Measurements from ENCODE around the gene TNFAIP8L1.

TNFAIP8L1 gene

GRCh38 chr19:4624733-4625362, 14.5 kb upstream of the TNFAIP8L1 start:
- H3K27ac Mint-ChIP-seq = no peak overlapping the region
- no peak for DNase-seq
- no peaks in the 10 kb centered on the region for H3K4me1 Mint-ChIP-seq
- H3K36me3 Mint-ChIP-seq = no peaks in the 10 kb centered on the region
- H3K27me3 Mint-ChIP-seq = peaks cover 34% of the 10 kb centered on the region
- CTCF ChIA-PET = interaction anchor here (1.3 kb wide), 1 partner anchor 16 kb away, joined by 4 read pairs; no protein-coding TSS in a partner anchor
- H3K4me3 Mint-ChIP-seq = no peak overlapping the region
- no peaks in the 10 kb centered on the region for H3K9me3 Mint-ChIP-seq

DNA sequence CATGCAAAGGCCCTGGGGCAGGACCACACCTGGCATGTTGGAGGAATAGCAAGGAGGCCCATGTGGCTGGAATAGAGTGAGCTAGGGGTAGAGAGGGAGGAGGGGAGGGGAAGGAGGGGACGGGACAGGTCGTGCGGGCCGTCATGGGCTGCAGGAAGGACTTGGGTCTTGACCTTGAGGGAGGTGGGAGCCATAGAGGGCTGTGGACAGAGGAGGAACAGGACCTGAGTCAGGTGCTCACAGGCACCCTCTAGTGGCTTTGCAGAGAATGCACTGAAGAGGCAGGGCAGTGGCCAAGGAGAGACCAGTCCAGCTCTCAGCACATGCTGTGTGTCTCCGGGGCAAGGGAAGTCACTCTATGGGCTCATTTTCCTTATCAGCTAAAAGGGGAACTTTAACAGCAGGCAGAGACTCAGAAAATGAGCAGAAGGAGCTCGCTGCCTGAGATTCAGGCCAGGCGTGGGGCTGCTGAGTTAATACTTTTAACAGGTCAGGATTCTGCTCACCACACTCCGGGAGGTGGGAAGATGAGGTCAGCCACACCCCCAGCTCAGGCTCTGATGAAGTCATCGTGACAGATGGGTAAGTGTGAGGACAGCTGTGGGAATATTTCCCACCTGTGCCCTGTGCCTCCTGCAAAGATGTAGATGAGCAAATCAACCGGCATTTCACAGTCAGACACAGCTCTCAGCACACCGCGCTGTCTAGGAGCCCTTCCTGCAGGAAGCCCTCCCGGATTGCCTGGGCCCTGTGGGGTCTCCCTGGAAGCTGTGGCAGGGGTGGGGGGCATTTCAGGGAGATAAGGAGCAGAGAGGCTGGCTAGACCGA, 6.0 kb upstream of the TNFAIP8L1 start:
- Mint-ChIP-seq H3K36me3 (no peaks in the 10 kb centered on the region), H3K27me3 (peaks cover 29% of the 10 kb centered on the region), H3K4me1 (peaks cover 26% of the 10 kb centered on the region), H3K27ac (no peak overlapping the region), H3K4me3 (no peak overlapping the region), H3K9me3 (no peaks in the 10 kb centered on the region)
- CTCF ChIA-PET = interaction anchor here (0.7 to 3.4 kb wide), 11 partner anchors 11 to 283 kb away, joined by 3 to 25 read pairs (median 5); partner anchors contain the start of gene LRG1
- peak; percentile 63 for DNase-seq

GRCh38 chr19:4635754-4636116, 3.6 kb upstream of the TNFAIP8L1 start:
- no peak overlapping the region for H3K27ac Mint-ChIP-seq
- H3K36me3 Mint-ChIP-seq = no peaks in the 10 kb centered on the region
- H3K9me3 Mint-ChIP-seq = no peaks in the 10 kb centered on the region
- no peak for DNase-seq
- peaks cover 41% of the 10 kb centered on the region for H3K4me1 Mint-ChIP-seq
- CTCF ChIA-PET = interaction anchor here (1.3 to 3.3 kb wide), 15 partner anchors 10 to 181 kb away, joined by 3 to 61 read pairs (median 7); partner anchors contain the start of gene PLIN5
- peaks cover 29% of the 10 kb centered on the region for H3K27me3 Mint-ChIP-seq
- H3K4me3 Mint-ChIP-seq = peak overlapping the region; percentile 43

DNA sequence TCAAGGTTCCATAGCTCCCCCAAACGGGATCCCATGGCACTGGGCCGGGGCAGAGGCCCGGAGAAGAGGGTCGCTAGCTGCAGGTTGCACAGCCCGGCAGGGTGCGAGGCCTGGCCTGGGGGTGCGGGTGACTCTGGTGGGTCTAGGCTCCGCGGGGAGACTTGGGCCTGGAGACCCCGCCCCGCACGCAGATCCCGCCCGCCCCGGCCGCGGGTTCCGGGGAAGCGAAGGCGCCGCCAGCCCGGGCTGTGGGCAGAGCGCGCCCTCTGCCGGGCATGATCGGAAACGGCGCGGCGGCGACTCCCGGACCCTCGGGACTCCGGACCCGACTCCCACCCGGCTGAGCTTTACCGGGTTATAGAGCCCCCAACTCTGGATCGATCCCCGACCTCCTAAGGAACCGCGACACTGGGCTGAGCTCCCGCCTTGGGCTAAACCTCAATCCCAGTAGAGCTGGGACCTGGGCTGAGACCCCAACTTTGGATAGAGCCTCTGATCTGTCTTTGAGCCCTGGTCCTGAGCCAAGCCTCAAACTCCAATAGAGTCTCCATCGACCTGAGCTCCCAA, 3.1 kb upstream of the TNFAIP8L1 start:
- DNase-seq = peak; percentile 85
- H3K27ac Mint-ChIP-seq = peak overlapping the region; percentile 70
- peaks cover 46% of the 10 kb centered on the region for H3K4me1 Mint-ChIP-seq
- peaks cover 2% of the 10 kb centered on the region for H3K36me3 Mint-ChIP-seq
- no peaks in the 10 kb centered on the region for H3K9me3 Mint-ChIP-seq
- H3K4me3 Mint-ChIP-seq = peak overlapping the region; percentile 43
- peaks cover 29% of the 10 kb centered on the region for H3K27me3 Mint-ChIP-seq
- CTCF ChIA-PET = interaction anchor here (1.0 to 3.3 kb wide), 18 partner anchors 11 to 182 kb away, joined by 3 to 61 read pairs (median 6); partner anchors contain the start of gene PLIN5

- Mint-ChIP-seq H3K4me1 (peaks cover 50% of the 10 kb centered on the region), H3K4me3 (no peak overlapping the region), H3K27ac (peak overlapping the region; percentile 70), H3K27me3 (peaks cover 29% of the 10 kb centered on the region), H3K9me3 (no peaks in the 10 kb centered on the region), H3K36me3 (peaks cover 3% of the 10 kb centered on the region)
- CTCF ChIA-PET = interaction anchor here (1.0 to 3.3 kb wide), 18 partner anchors 11 to 182 kb away, joined by 3 to 61 read pairs (median 6); partner anchors contain the start of gene PLIN5
- no peak for DNase-seq
Observed at GRCh38 chr19:4636761-4637160, 2.6 kb upstream of the TNFAIP8L1 start.

DNA sequence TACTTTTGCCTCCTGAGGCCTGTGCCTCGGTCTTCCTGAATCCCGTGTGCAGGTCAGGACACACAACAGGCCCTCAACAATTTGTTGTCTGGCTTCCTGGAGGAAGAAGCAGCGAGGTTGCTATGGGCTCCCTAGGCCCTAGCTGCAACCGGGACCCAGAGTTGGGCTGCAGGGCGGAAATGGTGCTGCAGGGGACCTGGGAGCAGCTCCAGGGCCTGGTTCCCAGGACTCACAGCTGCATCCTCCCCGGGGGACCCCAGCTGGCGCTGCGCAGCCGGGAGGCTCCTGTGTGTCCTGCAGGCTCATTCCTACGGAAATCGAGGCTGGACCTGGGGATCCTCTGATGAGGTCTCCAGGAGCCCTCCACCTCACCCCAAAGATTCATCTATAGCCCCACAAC, 999 bp upstream of the TNFAIP8L1 start:
- DNase-seq = no peak
- H3K27ac Mint-ChIP-seq = peak overlapping the region; percentile 97
- CTCF ChIA-PET = interaction anchor here (0.6 to 3.3 kb wide), 5 partner anchors 45 to 161 kb away, joined by 3 to 61 read pairs (median 11); no protein-coding TSS in a partner anchor
- H3K9me3 Mint-ChIP-seq = no peaks in the 10 kb centered on the region
- peaks cover 6% of the 10 kb centered on the region for H3K36me3 Mint-ChIP-seq
- no peak overlapping the region for H3K4me3 Mint-ChIP-seq
- peaks cover 53% of the 10 kb centered on the region for H3K4me1 Mint-ChIP-seq
- peaks cover 21% of the 10 kb centered on the region for H3K27me3 Mint-ChIP-seq

DNA sequence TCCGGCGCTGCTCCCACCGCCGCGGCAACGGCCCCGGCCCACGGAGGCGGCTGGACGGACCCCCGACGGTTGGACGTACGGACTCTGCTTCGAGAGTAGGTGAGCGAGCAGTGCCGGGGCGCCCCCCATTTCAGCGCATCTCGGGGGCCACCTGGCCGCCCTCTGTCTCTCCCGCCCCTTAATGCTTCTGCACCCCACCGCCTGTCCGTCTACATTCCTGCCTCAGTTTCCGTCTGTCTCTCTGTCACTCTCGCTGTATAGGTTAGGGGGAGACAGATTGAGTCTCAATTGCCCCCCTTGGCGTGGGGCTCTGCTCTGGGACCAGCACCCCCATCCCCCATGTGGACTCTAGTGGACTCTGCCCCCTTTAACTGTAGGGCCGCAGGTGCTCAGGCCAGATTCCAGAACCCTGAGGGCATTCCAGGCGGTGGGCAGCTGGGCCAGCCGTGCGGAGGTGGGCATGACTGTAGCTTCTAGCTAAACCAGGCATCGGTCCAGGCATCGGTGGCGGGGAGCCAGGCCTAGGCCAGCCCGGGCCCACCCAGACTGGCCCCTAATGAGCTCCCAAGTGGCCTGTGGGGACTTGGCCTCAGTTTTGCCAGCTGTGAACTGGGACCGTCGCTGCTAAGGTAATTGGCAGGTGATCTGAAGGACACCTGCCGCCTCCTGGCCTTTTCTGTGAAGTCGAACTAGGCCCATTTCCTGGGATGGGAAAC, 373 bp downstream of the TNFAIP8L1 start:
- Mint-ChIP-seq H3K4me1 (peaks cover 45% of the 10 kb centered on the region), H3K4me3 (peak overlapping the region; percentile 98), H3K27ac (peak overlapping the region; percentile 82), H3K9me3 (no peaks in the 10 kb centered on the region), H3K36me3 (peaks cover 6% of the 10 kb centered on the region), H3K27me3 (peaks cover 7% of the 10 kb centered on the region)
- CTCF ChIA-PET = interaction anchor here (1.5 kb wide), 1 partner anchor 15 kb away, joined by 3 read pairs; no protein-coding TSS in a partner anchor
- DNase-seq = no peak

DNA sequence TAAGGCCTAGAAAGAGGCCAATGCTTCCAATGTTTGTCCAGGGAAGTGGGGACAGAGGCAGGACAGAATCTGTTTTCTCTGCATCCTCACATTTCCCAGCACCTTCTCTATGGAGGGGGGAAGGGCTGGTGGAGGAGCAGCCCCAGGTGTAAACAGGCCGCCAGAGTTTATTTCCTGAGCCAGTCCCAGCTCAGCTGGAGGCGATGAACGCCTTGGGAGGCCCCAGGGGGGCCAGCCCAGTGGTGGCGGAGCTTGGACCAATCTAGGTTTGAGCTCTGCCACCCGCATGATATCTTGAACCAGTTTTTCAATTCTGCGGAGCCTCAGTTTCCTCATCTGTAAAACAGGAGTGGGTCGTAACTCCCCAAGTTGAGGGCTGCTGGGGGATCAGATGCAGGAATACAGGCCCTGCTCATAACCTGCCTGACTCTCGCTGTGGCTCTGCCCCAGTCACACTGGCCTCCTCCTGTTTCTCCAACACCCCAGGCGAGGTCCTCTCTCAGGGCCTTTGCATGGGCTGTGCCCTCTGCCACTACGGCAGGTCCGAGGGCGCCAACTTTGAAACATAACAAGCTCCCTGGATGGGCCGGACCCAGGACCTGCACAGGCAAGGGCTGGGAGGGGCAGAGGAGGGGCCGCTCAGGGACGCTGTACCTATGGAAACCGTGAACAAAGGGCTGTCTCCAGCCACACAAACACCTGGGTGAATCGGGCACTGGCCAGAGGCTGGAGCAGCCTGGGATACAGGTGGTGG, 1.1 kb downstream of the TNFAIP8L1 start:
- Mint-ChIP-seq H3K36me3 (peaks cover 7% of the 10 kb centered on the region), H3K27ac (peak overlapping the region; percentile 82), H3K4me3 (peak overlapping the region; percentile 98), H3K9me3 (no peaks in the 10 kb centered on the region), H3K27me3 (peaks cover 4% of the 10 kb centered on the region), H3K4me1 (peaks cover 43% of the 10 kb centered on the region)
- CTCF ChIA-PET = interaction anchor here (0.6 to 1.5 kb wide), 2 partner anchors 14 to 74 kb away, joined by 3 read pairs; no protein-coding TSS in a partner anchor
- DNase-seq = no peak

DNA sequence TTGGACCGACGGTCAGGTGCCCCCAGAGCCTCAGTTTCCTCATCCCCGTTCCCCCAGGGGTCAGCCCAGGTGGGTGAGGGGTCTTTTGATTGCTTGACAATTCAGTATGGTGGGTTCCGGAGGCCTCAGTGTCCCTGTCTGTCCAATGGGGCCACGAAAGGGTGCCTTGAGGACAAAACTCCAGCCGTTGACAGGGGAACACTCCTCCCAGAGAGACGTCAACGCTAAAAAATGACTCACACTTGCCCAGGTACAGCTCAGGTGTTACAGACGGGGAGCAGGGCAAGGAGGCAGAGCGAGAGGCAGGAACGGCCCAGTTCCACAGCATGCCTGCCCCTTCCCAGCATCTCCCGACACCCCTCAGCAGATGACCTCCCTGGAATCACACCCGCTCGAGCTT, 1.8 kb downstream of the TNFAIP8L1 start:
- H3K27me3 Mint-ChIP-seq = no peaks in the 10 kb centered on the region
- H3K4me3 Mint-ChIP-seq = peak overlapping the region; percentile 33
- H3K27ac Mint-ChIP-seq = no peak overlapping the region
- no peak for DNase-seq
- no peaks in the 10 kb centered on the region for H3K9me3 Mint-ChIP-seq
- H3K4me1 Mint-ChIP-seq = peaks cover 41% of the 10 kb centered on the region
- CTCF ChIA-PET = interaction anchor here (0.6 to 1.5 kb wide), 2 partner anchors 14 to 75 kb away, joined by 3 read pairs; no protein-coding TSS in a partner anchor
- H3K36me3 Mint-ChIP-seq = peaks cover 11% of the 10 kb centered on the region

GRCh38 chr19:4642625-4643024, 3.3 kb downstream of the TNFAIP8L1 start:
- Mint-ChIP-seq H3K27me3 (no peaks in the 10 kb centered on the region), H3K27ac (peak overlapping the region; percentile 79), H3K4me1 (peaks cover 31% of the 10 kb centered on the region), H3K36me3 (peaks cover 15% of the 10 kb centered on the region), H3K4me3 (no peak overlapping the region), H3K9me3 (no peaks in the 10 kb centered on the region)
- DNase-seq = no peak
- CTCF ChIA-PET = no interaction called here

- peaks cover 19% of the 10 kb centered on the region for H3K36me3 Mint-ChIP-seq
- H3K4me1 Mint-ChIP-seq = peaks cover 14% of the 10 kb centered on the region
- DNase-seq = no peak
- CTCF ChIA-PET = no interaction called here
- H3K4me3 Mint-ChIP-seq = no peak overlapping the region
- no peaks in the 10 kb centered on the region for H3K9me3 Mint-ChIP-seq
- peak overlapping the region; percentile 21 for H3K27ac Mint-ChIP-seq
- H3K27me3 Mint-ChIP-seq = no peaks in the 10 kb centered on the region
Observed at GRCh38 chr19:4645718-4646117, 6.4 kb downstream of the TNFAIP8L1 start.

DNA sequence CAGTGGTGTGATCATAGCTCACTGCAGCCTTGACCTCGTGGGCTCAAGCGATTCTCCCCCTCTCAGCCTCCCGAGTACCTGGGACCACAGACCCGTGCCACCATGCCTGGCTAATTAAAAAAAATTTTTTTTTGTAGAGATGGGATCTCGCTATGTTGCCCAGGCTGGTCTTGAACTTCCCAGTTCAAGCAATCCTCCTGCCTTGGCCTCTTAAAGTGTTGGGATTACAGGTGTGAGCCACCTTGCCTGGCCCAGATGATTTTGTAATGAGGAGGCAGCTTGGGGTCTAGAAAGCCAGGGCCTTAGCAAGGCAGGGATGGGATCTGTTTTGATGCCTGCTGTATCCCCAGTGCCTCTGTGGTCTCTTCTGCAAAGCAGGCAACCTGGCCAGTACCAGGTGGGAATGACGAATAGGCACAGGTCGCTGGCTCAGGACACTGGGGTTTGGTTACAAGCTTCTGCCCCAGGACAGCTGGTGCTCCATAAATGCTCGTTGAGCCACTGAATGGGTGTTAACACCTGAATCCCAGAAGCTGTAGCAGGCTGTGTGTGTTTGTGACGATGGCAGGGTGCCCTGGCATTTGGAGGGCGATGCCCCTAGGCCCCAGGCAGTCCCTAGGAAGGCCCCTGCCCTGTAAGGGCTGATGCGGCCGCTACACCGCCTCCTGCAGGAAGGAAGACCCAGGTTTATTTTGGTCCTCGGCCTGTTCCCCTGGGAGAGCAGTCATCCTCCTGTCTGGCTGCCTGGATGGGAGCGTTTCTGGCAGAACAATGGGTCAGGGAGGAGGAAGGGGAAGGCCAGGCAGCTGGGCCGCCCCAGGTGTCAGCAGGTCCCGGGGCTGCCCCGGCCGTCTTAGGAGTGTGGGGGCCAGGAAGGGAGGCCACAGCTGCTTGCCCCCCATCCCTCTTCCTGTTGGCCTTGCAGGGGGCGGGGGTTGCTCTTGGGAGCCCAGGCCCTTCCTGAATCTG, 8.6 kb downstream of the TNFAIP8L1 start:
- no peaks in the 10 kb centered on the region for H3K9me3 Mint-ChIP-seq
- DNase-seq = no peak
- no peak overlapping the region for H3K27ac Mint-ChIP-seq
- H3K4me1 Mint-ChIP-seq = no peaks in the 10 kb centered on the region
- CTCF ChIA-PET = no interaction called here
- H3K4me3 Mint-ChIP-seq = no peak overlapping the region
- peaks cover 14% of the 10 kb centered on the region for H3K36me3 Mint-ChIP-seq
- no peaks in the 10 kb centered on the region for H3K27me3 Mint-ChIP-seq
